H1 (cell line): Measurements from ENCODE around the gene GSTO2. TPM values are rescaled to one million over a fixed set of nuclear protein-coding genes. Genes with fewer than 3 reads are reported as not detected.

Experiments used
- CTCF ChIA-PET: fragments of 300-600 bp; sonication (Branson Sonifier 250); formaldehyde crosslinking; loops from one replicate; lab custom pipeline; 2021; ENCODE audit not compliant: partially characterized antibody; lab: Charles Lee
- POLR2A ChIA-PET: fragments of 300-600 bp; sonication (Branson Sonifier 250); formaldehyde crosslinking; loops from one replicate; lab custom pipeline; 2021; ENCODE audit warnings: inconsistent platforms; ENCODE audit not compliant: partially characterized antibody; lab: Charles Lee
- DNase-seq, 2 experiments: peaks; one replicate each; pipeline versions ENCODE4 v3.0.0 to v3.0.0-alpha.2; 2010 to 2022; ENCODE audit warnings: low spot score in 2 of 2, low read depth in 1 of 2, mixed read lengths in 1 of 2
- FAIRE-seq: peaks from 2 replicates; lab custom pipeline; 2011; peaks lifted over from hg19 to GRCh38; lab: Jason Lieb, UNC
- H2AFZ ChIP-seq: 2 replicates; pipeline ENCODE4 v1.8.1; 2012; ENCODE audit warnings: low read length, inconsistent platforms
- H2AK5ac ChIP-seq: 2 replicates; pipeline ENCODE4 v1.6.1; 2013; ENCODE audit warnings: low read depth, low read length
- H2BK120ac ChIP-seq: replicated peaks from 2 replicates; pipeline ENCODE3; 2013; ENCODE audit warnings: low read depth, low read length, inconsistent platforms
- H2BK12ac ChIP-seq: 2 replicates; pipeline ENCODE4 v1.6.1; 2013; ENCODE audit warnings: low read depth, low read length
- H2BK15ac ChIP-seq: 2 replicates; pipeline ENCODE4 v1.6.1; 2013; ENCODE audit warnings: low read length
- H2BK20ac ChIP-seq: 2 replicates; pipeline ENCODE4 v1.6.1; 2013; ENCODE audit warnings: low read length
- H2BK5ac ChIP-seq: 2 replicates; pipeline ENCODE4 v1.6.1; 2013; ENCODE audit warnings: low read depth, low read length
- H3K14ac ChIP-seq: 2 replicates; pipeline ENCODE4 v1.6.1; 2013; ENCODE audit warnings: inconsistent platforms; ENCODE audit not compliant: insufficient read length
- H3K18ac ChIP-seq: 2 replicates; pipeline ENCODE4 v1.6.1; 2013; ENCODE audit warnings: low read length; ENCODE audit errors: extremely low read depth
- H3K23ac ChIP-seq: 2 replicates; pipeline ENCODE4 v1.6.1; 2013; ENCODE audit warnings: inconsistent platforms; ENCODE audit not compliant: insufficient read length
- H3K23me2 ChIP-seq: 2 replicates; pipeline ENCODE4 v1.6.1; 2013; ENCODE audit warnings: low read depth, low read length
- H3K27ac ChIP-seq: 2 replicates; pipeline ENCODE4 v1.6.1; 2011; ENCODE audit warnings: low read depth, low read length, inconsistent platforms
- H3K27me3 ChIP-seq, 4 experiments: replicated peaks in 1 of 4; 1 replicate in 1 of 4; 2 replicates in 3 of 4; pipeline versions ENCODE4 v1.6.1 to v1.8.1; 2011 to 2013; ENCODE audit warnings: low read length in 3 of 4, mild to moderate bottlenecking in 3 of 4, inconsistent platforms in 2 of 4, mixed read lengths in 2 of 4, moderate library complexity in 1 of 4; ENCODE audit not compliant: control insufficient read depth in 3 of 4, insufficient read depth in 3 of 4; ENCODE audit errors: extremely low read depth in 1 of 4
- H3K36me3 ChIP-seq, 4 experiments: 2 replicates each; pipeline versions ENCODE4 v1.6.1 to v1.8.1; 2011 to 2013; ENCODE audit warnings: mild to moderate bottlenecking in 4 of 4, low read length in 3 of 4, moderate library complexity in 2 of 4, control low read depth in 1 of 4, inconsistent platforms in 1 of 4; ENCODE audit not compliant: insufficient read depth in 4 of 4, control insufficient read depth in 2 of 4
- H3K4ac ChIP-seq: replicated peaks from 2 replicates; pipeline ENCODE3; 2013; ENCODE audit warnings: low read length, low read depth, mixed read lengths, inconsistent platforms; ENCODE audit not compliant: insufficient read length
- H3K4me1 ChIP-seq, 4 experiments: replicated peaks in 1 of 4; 1 replicate in 1 of 4; 2 replicates in 3 of 4; pipeline versions ENCODE4 v1.6.1 to v1.8.1; 2011 to 2013; ENCODE audit warnings: low read length in 3 of 4, inconsistent platforms in 2 of 4, mixed read lengths in 1 of 4; ENCODE audit not compliant: insufficient read depth in 4 of 4, control insufficient read depth in 3 of 4
- H3K4me2 ChIP-seq, 2 experiments: 2 replicates each; pipeline versions ENCODE4 v1.6.1 to v1.8.1; 2011 to 2013; ENCODE audit warnings: low read depth in 2 of 2, low read length in 2 of 2, control low read depth in 1 of 2, inconsistent platforms in 1 of 2, mild to moderate bottlenecking in 1 of 2; ENCODE audit not compliant: insufficient read depth in 1 of 2
- H3K4me3 ChIP-seq, 4 experiments: fragments of 200-600, 300-600 bp in 1 of 4; sonication (generic), shearing (Covaris generic), sonication (Bioruptor Twin) in 1 of 4; 2 replicates each; pipeline versions ENCODE4 v1.5.1 to v1.8.1; 2011 to 2016; ENCODE audit warnings: low read length in 4 of 4, low read depth in 3 of 4, control low read depth in 2 of 4, inconsistent platforms in 2 of 4, mild to moderate bottlenecking in 2 of 4, mixed read lengths in 1 of 4, moderate library complexity in 1 of 4; ENCODE audit not compliant: insufficient read depth in 2 of 4; ENCODE audit errors: extremely low read depth in 1 of 4
- H3K56ac ChIP-seq: replicated peaks from 2 replicates; pipeline ENCODE3; 2013; ENCODE audit warnings: low read depth, mild to moderate bottlenecking, mixed read lengths, low read length, inconsistent platforms; ENCODE audit not compliant: insufficient read length
- H3K79me1 ChIP-seq: 2 replicates; pipeline ENCODE4 v1.6.1; 2013; ENCODE audit warnings: low read depth, low read length, control low read depth
- H3K79me2 ChIP-seq, 2 experiments: 2 replicates each; pipeline versions ENCODE4 v1.6.1 to v1.8.1; 2012 to 2013; ENCODE audit warnings: low read length in 2 of 2, mild to moderate bottlenecking in 2 of 2, inconsistent platforms in 1 of 2; ENCODE audit not compliant: insufficient read depth in 2 of 2, control insufficient read depth in 1 of 2
- H3K9ac ChIP-seq, 4 experiments: replicated peaks in 1 of 4; 1 replicate in 1 of 4; 2 replicates in 3 of 4; pipeline versions ENCODE4 v1.6.1 to v1.8.1; 2011 to 2013; ENCODE audit warnings: low read depth in 3 of 4, low read length in 3 of 4, control low read depth in 2 of 4, mild to moderate bottlenecking in 2 of 4, moderate library complexity in 2 of 4, inconsistent platforms in 1 of 4; ENCODE audit errors: extremely low read depth in 1 of 4
- H3K9me3 ChIP-seq, 2 experiments: 2 replicates each; pipeline versions ENCODE4 v1.6.1 to v1.8.1; 2012 to 2013; ENCODE audit warnings: mild to moderate bottlenecking in 2 of 2, moderate library complexity in 2 of 2, control low read depth in 1 of 2, inconsistent platforms in 1 of 2, low read depth in 1 of 2, low read length in 1 of 2, mixed read lengths in 1 of 2; ENCODE audit not compliant: insufficient read depth in 2 of 2
- H4K20me1 ChIP-seq, 2 experiments: replicated peaks in 1 of 2; 2 replicates each; pipeline versions ENCODE3 to v1.8.1; 2011 to 2013; ENCODE audit warnings: inconsistent platforms in 2 of 2, low read length in 2 of 2, mild to moderate bottlenecking in 1 of 2; ENCODE audit not compliant: insufficient read depth in 2 of 2, control insufficient read depth in 1 of 2
- H4K5ac ChIP-seq: 2 replicates; pipeline ENCODE4 v1.6.1; 2013; ENCODE audit warnings: low read length, low read depth, mixed read lengths, inconsistent platforms; ENCODE audit not compliant: insufficient read length
- H4K8ac ChIP-seq: 2 replicates; pipeline ENCODE4 v1.8.0; 2013; ENCODE audit warnings: mild to moderate bottlenecking, moderate library complexity, low read length, inconsistent platforms; ENCODE audit not compliant: insufficient read depth; ENCODE audit errors: extremely low read depth
- H4K91ac ChIP-seq: replicated peaks from 2 replicates; pipeline ENCODE3; 2013; ENCODE audit warnings: low read length, mixed read lengths, inconsistent platforms; ENCODE audit not compliant: insufficient read length
- HDAC2 ChIP-seq, 2 experiments: fragments of 300-600 bp in 1 of 2; sonication (generic) in 1 of 2; IDR thresholded peaks; 2 replicates each; pipeline ENCODE4 v1.6.1; 2011 to 2012; ENCODE audit warnings: low read depth in 2 of 2, low read length in 2 of 2, mild to moderate bottlenecking in 2 of 2, moderate library complexity in 2 of 2, borderline replicate concordance in 1 of 2, inconsistent platforms in 1 of 2
- WGBS, 2 experiments: shearing (Covaris generic) in 1 of 2; methylation state at CpG; one replicate each; pipeline versions ENCODE4 v1.1.6 to v1.1.7; 2013 to 2015; ENCODE audit warnings: low lambda C conversion rate in 2 of 2, mixed read lengths in 2 of 2, inconsistent platforms in 1 of 2, low coverage in 1 of 2, missing lambda C conversion rate in 1 of 2; ENCODE audit not compliant: insufficient replicate concordance in 2 of 2, insufficient coverage in 1 of 2, insufficient read length in 1 of 2; ENCODE audit errors: extremely low coverage in 1 of 2, missing lambda C conversion rate in 1 of 2; 5-methylcytosine and 5-hydroxymethylcytosine counted together
- polyA plus RNA-seq, 7 experiments: library from polyadenylated mRNA; depleted of rRNA in 3 of 7; stranded (reverse) in 5 of 7; unstranded in 2 of 7; fragments of >200 nt in 5 of 7; fragments of 200-250 nt in 2 of 7; gene quantifications; 1 replicate in 5 of 7; 2 replicates in 1 of 7; 4 replicates in 1 of 7; pipeline versions ENCODE4 v1.2.1 to v1.2.3, GENCODE V29; 2011 to 2013; ENCODE audit warnings: missing spikeins in 2 of 7, mixed read lengths in 2 of 7
- total RNA-seq: library from RNA; stranded (reverse); fragmentation: NEBNext Ultra II Directional; extraction: Animal tissue kit (Norgen Biotek cat#: 25700); gene quantifications from 2 replicates; pipeline ENCODE4 v1.2.1, GENCODE V29; 2021

Gene GSTO2
- total and polyA plus RNA-seq, 2 of the 8 experiments (the other 6 are each of a cell fraction or from before 2014, with no cell fraction given) = 13.1 to 41.7 TPM

- DNase-seq (no peak), FAIRE-seq (no peak)
- 96% methylated on average over 6 of the region's 9 CpGs; no CpG with 5 or more reads in 1 of the 2 experiments for WGBS, 2 experiments
- CTCF ChIA-PET = interaction anchor here (1.0 to 18.5 kb wide), 9 partner anchors 11 to 38 kb away, joined by 4 to 166 read pairs (median 5); partner anchors contain the start of genes CFAP58 and ITPRIP
- no peaks in the 10 kb centered on the region for H3K27me3 ChIP-seq
- H3K36me3 ChIP-seq = no peaks in the 10 kb centered on the region
- H2BK120ac ChIP-seq = no peak overlapping the region
- H2BK12ac ChIP-seq = peak overlapping the region; percentile 96; the same call in 1 of the 2 replicates
- peaks cover 23 to 61% (median 49%) of the 10 kb centered on the region in 4 experiments for H3K4me1 ChIP-seq
- no peaks in the 10 kb centered on the region for H3K23me2 ChIP-seq
- H4K20me1 ChIP-seq = peaks cover 0 to 7% of the 10 kb centered on the region in 2 experiments
- H3K79me2 ChIP-seq = peaks cover 4 to 91% of the 10 kb centered on the region in 2 experiments; a peak in 3 of 4 replicates
- no peak for TF ChIP-seq HDAC2 (IDR thresholded peaks at IDR 0.05; ENCODE audit: borderline replicate concordance in 1 of 2, low read depth in 2 of 2, low read length in 2 of 2)
- H4K91ac ChIP-seq = peak overlapping the region; percentile 37
- no peaks in the 10 kb centered on the region for H3K9me3 ChIP-seq
- no peak overlapping the region for H2AFZ ChIP-seq
- H3K4me2 ChIP-seq = no peak overlapping the region
- H3K56ac ChIP-seq = no peak overlapping the region
- H3K14ac ChIP-seq = no peak overlapping the region
- H2BK5ac ChIP-seq = peak overlapping the region; percentile 86; the same call in 1 of the 2 replicates
- H2AK5ac ChIP-seq = peak overlapping the region; percentile 94; the same call in 1 of the 2 replicates
- H3K9ac ChIP-seq = no peak overlapping the region
- H3K4me3 ChIP-seq = no peak overlapping the region
- H2BK20ac ChIP-seq = peak overlapping the region; percentile 75; the same call in 1 of the 2 replicates
- POLR2A ChIA-PET = interaction anchor here (1.3 to 1.6 kb wide), 2 partner anchors 14 to 18 kb away, joined by 7 to 8 read pairs; partner anchors contain the start of gene ITPRIP
- H3K4ac ChIP-seq = no peak overlapping the region
- no peak overlapping the region for H4K5ac ChIP-seq
- no peak overlapping the region for H3K23ac ChIP-seq
- H4K8ac ChIP-seq = no peak overlapping the region
- peak overlapping the region; percentile 99 for H2BK15ac ChIP-seq
- H3K79me1 ChIP-seq = peaks cover 43% of the 10 kb centered on the region
- peak overlapping the region; percentile 5; the same call in 1 of the 2 replicates for H3K27ac ChIP-seq
- H3K18ac ChIP-seq = peak overlapping the region; percentile 79; the same call in 1 of the 2 replicates
Observed at GRCh38 chr10:104324221-104324686, 55.3 kb downstream of the GSTO2 start.
